Large intestine (tissue), 3 donors: ENCODE results near the gene LNX2. TPM values are rescaled to one million over a fixed set of nuclear protein-coding genes. Genes with fewer than 3 reads are reported as not detected.

Experiments used
- DNase-seq, 2 donors: peaks; one replicate each; pipeline versions ENCODE4 v3.0.0 to v3.0.0-alpha.2; 2013
- H3K27ac ChIP-seq: one replicate; pipeline ENCODE4 v1.5.1; 2013; ENCODE audit warnings: low read length
- H3K27me3 ChIP-seq: 2 replicates; pipeline ENCODE4 v1.6.1; 2013; ENCODE audit warnings: low read length; ENCODE audit not compliant: control insufficient read depth, insufficient read depth
- H3K36me3 ChIP-seq: 2 replicates; pipeline ENCODE4 v1.6.1; 2013; ENCODE audit warnings: low read length; ENCODE audit not compliant: control insufficient read depth, insufficient read depth
- H3K4me1 ChIP-seq: one replicate; pipeline ENCODE4 v1.6.1; 2013; ENCODE audit warnings: low read length; ENCODE audit not compliant: control insufficient read depth, insufficient read depth
- H3K4me3 ChIP-seq: one replicate; pipeline ENCODE4 v1.5.1; 2013; ENCODE audit warnings: low read length
- H3K9me3 ChIP-seq: one replicate; pipeline ENCODE4 v1.6.1; 2013; ENCODE audit warnings: mild to moderate bottlenecking, low read depth, low read length, moderate library complexity; ENCODE audit not compliant: control insufficient read depth
- WGBS: methylation state at CpG from one replicate; pipeline ENCODE4 v1.1.5; 2013; ENCODE audit warnings: low lambda C conversion rate; ENCODE audit not compliant: insufficient coverage; 5-methylcytosine and 5-hydroxymethylcytosine counted together
- polyA plus RNA-seq: library from polyadenylated mRNA; unstranded; fragments of 120-200 nt; gene quantifications from one replicate; pipeline ENCODE4 v1.2.1, GENCODE V29; 2013

The LNX2 gene
- polyA plus RNA-seq, 1 donor, result 25.3 TPM

DNA sequence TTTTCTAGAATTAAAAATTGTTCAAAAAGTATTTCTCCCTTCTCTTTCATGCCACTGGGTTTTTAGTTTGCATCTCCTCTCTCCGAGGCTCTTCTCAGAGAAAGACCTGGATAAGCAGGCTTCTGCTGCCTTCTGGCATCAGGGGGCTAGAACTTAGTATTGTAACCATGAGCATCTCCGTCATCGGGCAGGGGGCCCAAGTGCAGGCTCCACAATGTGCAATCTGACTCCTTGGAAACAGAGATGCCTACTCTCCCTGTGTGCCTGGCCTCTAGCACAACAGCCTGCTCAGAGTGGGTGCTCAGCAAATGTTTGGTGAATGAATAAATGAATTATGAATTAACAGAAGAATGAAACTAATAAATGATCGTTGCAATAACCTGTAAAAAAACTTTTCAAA lies 124.3 kb downstream of the LNX2 start:
- Histone ChIP-seq H3K4me1 (no peaks in the 10 kb centered on the region), H3K9me3 (no peaks in the 10 kb centered on the region), H3K27me3 (no peaks in the 10 kb centered on the region), H3K27ac (no peak overlapping the region), H3K4me3 (no peak overlapping the region), H3K36me3 (no peaks in the 10 kb centered on the region)
- 90% methylated on average over 1 of the region's 4 CpGs for WGBS
- DNase-seq, result no peak

Other genes starting within 250 kb of the LNX2 start
- 68.4 TPM for gene GTF3A, start 195.9 kb downstream of the LNX2 start, polyA plus RNA-seq
- gene MTIF3, start 170.0 kb downstream of the LNX2 start, polyA plus RNA-seq, result 77.3 TPM
- gene POLR1D, start 1.4 kb upstream of the LNX2 start, polyA plus RNA-seq, result 165 TPM
- gene GSX1, start 172.0 kb upstream of the LNX2 start, polyA plus RNA-seq, result not detected